ENCODE measurements around the gene GATA6. TPM values are rescaled to one million over a fixed set of nuclear protein-coding genes. Genes with fewer than 3 reads are reported as not detected.

Gene GATA6
- total RNA-seq, 1 experiment from 2014 or later, result 3.3 TPM

- ChIA-PET RAD21 (ENCODE audit: low non-redundant PET in 1 of 2, low total read pairs in 2 of 2, uncharacterized antibody in 2 of 2, unreplicated experiment in 2 of 2) (no interaction called here), POLR2A (no interaction called here), CTCF (no interaction called here)
- Histone ChIP-seq H3K36me3 (ENCODE audit: control insufficient read depth in 1 of 2, insufficient read depth in 2 of 2, low read length in 2 of 2) (peaks cover 0 to 11% of the 10 kb centered on the region in 2 experiments; a peak in 1 of 4 replicates), H3K79me2 (ENCODE audit: insufficient read depth, low read length) (no peaks in the 10 kb centered on the region), H3K4me3 (replicated peaks in 1 of 2; ENCODE audit: low read depth in 1 of 2, low read length in 2 of 2) (no peak overlapping the region), H3K9me2 (ENCODE audit: insufficient read depth) (no peaks in the 10 kb centered on the region), H3K4me1 (ENCODE audit: control insufficient read depth in 1 of 2, insufficient read depth in 2 of 2, low read length in 2 of 2) (peaks cover 0 to 9% of the 10 kb centered on the region in 2 experiments; a peak in 1 of 4 replicates), H4K20me1 (ENCODE audit: insufficient read depth) (no peaks in the 10 kb centered on the region), H3K27me3 (ENCODE audit: insufficient read depth, low read length) (no peaks in the 10 kb centered on the region), H3K4me2 (ENCODE audit: low read length) (no peak overlapping the region), H3K27ac (ENCODE audit: low read depth, low read length) (no peak overlapping the region), H3K9ac (ENCODE audit: low read length) (no peak overlapping the region), H3K9me3 (ENCODE audit: control insufficient read depth in 1 of 2, insufficient read depth in 1 of 2, low read depth in 1 of 2, low read length in 2 of 2) (no peaks in the 10 kb centered on the region), H2AFZ (ENCODE audit: low read depth, low read length, poor library complexity, severe bottlenecking) (no peak overlapping the region)
- BruUV-seq (replicated peaks), result no TSS peak
- ATAC-seq (no peak), DNase-seq (ENCODE audit: low read depth, low spot score) (no peak)
- intact Hi-C loops (cut with micrococcal nuclease), result no loop called here
- TF ChIP-seq ZNF274 (IDR thresholded peaks at IDR 0.05; ENCODE audit: low read depth, low read length), result no peak
- TF ChIP-seq SIN3A (IDR thresholded peaks at IDR 0.05; ENCODE audit: low read depth), result no peak
- no peak for TF ChIP-seq ELF1 (IDR thresholded peaks at IDR 0.05; ENCODE audit: borderline replicate concordance, low read depth)
- TF ChIP-seq CEBPB (IDR thresholded peaks at IDR 0.05; ENCODE audit: low read depth), result no peak
- no peak for TF ChIP-seq YY1 (IDR thresholded peaks at IDR 0.05; ENCODE audit: extremely low read depth, insufficient replicate concordance, low read depth, low read length)
- no peak for TF ChIP-seq EGR1 (IDR thresholded peaks at IDR 0.05; ENCODE audit: low read depth)
- no peak for TF ChIP-seq POLR2A (IDR thresholded peaks at IDR 0.05; ENCODE audit: borderline replicate concordance, extremely low read depth, insufficient read depth, insufficient read length)
- no peak for TF ChIP-seq RAD21 (IDR thresholded peaks at IDR 0.05; ENCODE audit: low read depth)
- TF ChIP-seq REST (IDR thresholded peaks at IDR 0.05; ENCODE audit: low read depth), result no peak
These were observed 4.0 kb downstream of the GATA6 start for GRCh38 chr18:22173221-22173927.

All from HCT116 (cell line).